Testis (tissue), 3 donors: ENCODE data around the gene MYO5B. TPM values are rescaled to one million over a fixed set of nuclear protein-coding genes. Genes with fewer than 3 reads are reported as not detected.

Source experiments
- DNase-seq: peaks from one replicate; pipeline ENCODE4 v3.0.0-alpha.2; 2019
- H3K27ac ChIP-seq, 2 donors: fragments of 200-600 bp; sonication (generic); one replicate each; pipeline ENCODE4 v1.5.1; 2019
- H3K27me3 ChIP-seq: fragments of 200-600 bp; sonication (generic); one replicate; pipeline ENCODE4 v1.5.1; 2019
- H3K36me3 ChIP-seq: fragments of 200-600 bp; sonication (generic); one replicate; pipeline ENCODE4 v1.5.1; 2017; ENCODE audit warnings: low read depth; ENCODE audit errors: missing control alignments
- H3K4me1 ChIP-seq: fragments of 200-600 bp; sonication (generic); one replicate; pipeline ENCODE4 v1.5.1; 2019
- H3K4me3 ChIP-seq, 2 donors: fragments of 200-600 bp; sonication (generic); one replicate each; pipeline ENCODE4 v1.5.1; 2017 to 2019
- H3K9me3 ChIP-seq: fragments of 200-600 bp; sonication (generic); one replicate; pipeline ENCODE4 v1.5.1; 2017
- POLR2A ChIP-seq: fragments of 450-650 bp; IDR thresholded peaks from one replicate; pipeline ENCODE4 v1.6.1; 2017; ENCODE audit warnings: antibody characterized with exemption, mild to moderate bottlenecking, moderate library complexity
- WGBS, 2 donors: methylation state at CpG; one replicate each; pipeline ENCODE4 v1.1.5; 2018; 5-methylcytosine and 5-hydroxymethylcytosine counted together
- intact Hi-C: fragments of 100-400 bp; cut with DNase I; formaldehyde crosslinking; loops from one replicate; pipeline ENCODE4 v1.15.1; 2023; ENCODE audit warnings: low total_unique reads
- polyA plus RNA-seq: library from polyadenylated mRNA; stranded (reverse); fragments of 350-450 nt; fragmentation: Illumina TruSeq; extraction: RNeasy Lipid Tissue Mini Kit (QIAGEN cat#74804); gene quantifications from one replicate; pipeline ENCODE4 v1.2.3, GENCODE V29; 2014; ENCODE audit warnings: low read depth, low replicate concordance; ENCODE audit not compliant: insufficient read depth
- total RNA-seq, 2 donors: library from RNA; depleted of rRNA; stranded (reverse); fragments of >200 nt; gene quantifications; one replicate each; pipeline ENCODE4 v1.2.3, GENCODE V29; 2016
- TF ChIP-seq, protein P1 (sequence below), 3 experiments: fragments of 450-650 bp in 2 of 3; fragments of 200-600 bp in 1 of 3; sonication (generic) in 1 of 3; IDR thresholded peaks; one replicate each; pipeline ENCODE4 v1.5.1; 2016 to 2019; ENCODE audit warnings: antibody characterized with exemption in 3 of 3, mild to moderate bottlenecking in 2 of 3, moderate library complexity in 1 of 3

Gene MYO5B
- total and polyA plus RNA-seq, 3 donors from 2014 or later, result 24.8 to 31.8 (median 26.1) TPM

GRCh38 chr18:49846718-49847470 is 348.1 kb downstream of the MYO5B start:
- Histone ChIP-seq H3K27me3 (no peaks in the 10 kb centered on the region), H3K4me1 (no peaks in the 10 kb centered on the region), H3K36me3 (no peaks in the 10 kb centered on the region), H3K9me3 (no peaks in the 10 kb centered on the region), H3K27ac (no peak overlapping the region), H3K4me3 (no peak overlapping the region)
- intact Hi-C loops, result no loop called here
- WGBS, 2 donors, result 69 to 85% methylated on average over 9 to 10 of the region's 10 CpGs
- TF ChIP-seq, protein P1, sequence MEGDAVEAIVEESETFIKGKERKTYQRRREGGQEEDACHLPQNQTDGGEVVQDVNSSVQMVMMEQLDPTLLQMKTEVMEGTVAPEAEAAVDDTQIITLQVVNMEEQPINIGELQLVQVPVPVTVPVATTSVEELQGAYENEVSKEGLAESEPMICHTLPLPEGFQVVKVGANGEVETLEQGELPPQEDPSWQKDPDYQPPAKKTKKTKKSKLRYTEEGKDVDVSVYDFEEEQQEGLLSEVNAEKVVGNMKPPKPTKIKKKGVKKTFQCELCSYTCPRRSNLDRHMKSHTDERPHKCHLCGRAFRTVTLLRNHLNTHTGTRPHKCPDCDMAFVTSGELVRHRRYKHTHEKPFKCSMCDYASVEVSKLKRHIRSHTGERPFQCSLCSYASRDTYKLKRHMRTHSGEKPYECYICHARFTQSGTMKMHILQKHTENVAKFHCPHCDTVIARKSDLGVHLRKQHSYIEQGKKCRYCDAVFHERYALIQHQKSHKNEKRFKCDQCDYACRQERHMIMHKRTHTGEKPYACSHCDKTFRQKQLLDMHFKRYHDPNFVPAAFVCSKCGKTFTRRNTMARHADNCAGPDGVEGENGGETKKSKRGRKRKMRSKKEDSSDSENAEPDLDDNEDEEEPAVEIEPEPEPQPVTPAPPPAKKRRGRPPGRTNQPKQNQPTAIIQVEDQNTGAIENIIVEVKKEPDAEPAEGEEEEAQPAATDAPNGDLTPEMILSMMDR (IDR thresholded peaks at IDR 0.05), result no peak
- TF ChIP-seq POLR2A, result no peak
- DNase-seq, result no peak

- no peak for DNase-seq
- Histone ChIP-seq H3K27ac (no peak overlapping the region), H3K9me3 (no peaks in the 10 kb centered on the region), H3K36me3 (no peaks in the 10 kb centered on the region), H3K4me1 (no peaks in the 10 kb centered on the region), H3K4me3 (no peak overlapping the region), H3K27me3 (no peaks in the 10 kb centered on the region)
- intact Hi-C loops, result no loop called here
- 52 to 79% methylated on average over 5 of the region's 5 CpGs for WGBS, 2 donors
- no peak for TF ChIP-seq POLR2A
- TF ChIP-seq, protein P1 (IDR thresholded peaks at IDR 0.05), result no peak
These were observed 348.6 kb downstream of the MYO5B start for GRCh38 chr18:49846361-49846662.

DNA sequence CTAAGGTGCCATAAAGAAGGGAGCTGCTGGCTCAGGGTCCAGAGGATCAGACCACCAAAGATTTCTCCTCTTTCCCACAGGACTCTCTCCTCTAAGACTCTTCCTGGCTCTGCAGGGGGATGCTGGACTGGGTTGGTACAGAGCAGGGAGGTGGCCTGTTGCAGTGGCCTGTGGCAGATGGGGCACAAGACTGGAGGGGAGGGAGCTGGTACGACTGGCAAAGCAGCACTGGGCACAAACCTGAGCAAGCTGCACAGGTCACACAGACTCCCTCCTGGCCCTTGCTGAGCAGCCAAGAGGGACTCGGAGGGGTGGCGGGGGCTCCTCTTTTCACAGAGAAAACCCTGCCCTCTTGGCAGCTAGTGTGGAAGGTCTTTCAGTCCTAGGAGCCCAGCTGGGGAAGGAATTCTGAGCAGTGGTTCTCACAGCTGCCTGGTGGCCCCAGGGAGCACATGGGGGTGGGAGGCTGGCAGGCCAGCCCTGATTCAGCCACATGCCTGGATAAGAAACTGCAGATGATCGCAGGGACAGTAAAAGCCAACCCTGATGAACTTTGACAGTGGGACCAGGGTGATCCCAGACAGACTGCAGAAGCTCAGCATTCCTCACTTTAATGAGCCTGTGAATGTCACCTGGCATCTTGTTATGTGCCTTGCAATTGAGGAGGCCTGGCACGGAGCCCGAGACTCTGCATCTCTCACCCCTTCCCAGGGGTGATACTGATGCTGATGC is 349.2 kb downstream of the MYO5B start:
- TF ChIP-seq, protein P1 (IDR thresholded peaks at IDR 0.05), result no peak
- no peak for TF ChIP-seq POLR2A
- intact Hi-C loops, result no loop called here
- no peaks in the 10 kb centered on the region for H3K4me1 ChIP-seq
- no peaks in the 10 kb centered on the region for H3K9me3 ChIP-seq
- H3K27me3 ChIP-seq, result no peaks in the 10 kb centered on the region
- H3K4me3 ChIP-seq, result no peak overlapping the region
- 60 to 64% methylated on average over 4 to 6 of the region's 6 CpGs for WGBS, 2 donors
- no peak for DNase-seq
- no peaks in the 10 kb centered on the region for H3K36me3 ChIP-seq
- no peak overlapping the region for H3K27ac ChIP-seq

GRCh38 chr18:49844903-49845302 is 350.0 kb downstream of the MYO5B start:
- Histone ChIP-seq H3K27me3 (no peaks in the 10 kb centered on the region), H3K4me3 (no peak overlapping the region), H3K36me3 (no peaks in the 10 kb centered on the region), H3K27ac (no peak overlapping the region), H3K9me3 (no peaks in the 10 kb centered on the region), H3K4me1 (no peaks in the 10 kb centered on the region)
- no peak for DNase-seq
- intact Hi-C loops, result no loop called here
- WGBS, 2 donors, result 90 to 100% methylated on average over 1 of the region's 1 CpG
- TF ChIP-seq POLR2A, result no peak
- TF ChIP-seq, protein P1 (IDR thresholded peaks at IDR 0.05), result no peak
